GM18498 (cell line): ENCODE data around the gene C6orf62.
"Not testable (repeated sequence)": the region's sequence is repeated elsewhere in the genome, so short reads cannot be mapped to it uniquely, and the experiment has no call there.

Experiments
- ATAC-seq: cut with Tn5 transposase; IDR thresholded peaks from one replicate; pipeline ENCODE4 v1.9.1; 2021; ENCODE audit warnings: mild to moderate bottlenecking, moderate library complexity; ENCODE audit not compliant: unreplicated experiment

The C6orf62 gene

GRCh38 chr6:24719125-24719971 is at the start of gene C6orf62:
TSS of gene C6orf62 (minus strand) at chr6:24719154. CDS start at chr6:24718668, 486 bp downstream.
- no peak for ATAC-seq

GRCh38 chr6:24768361-24768760 is 49.4 kb upstream of the C6orf62 start:
- no peak for ATAC-seq

DNA sequence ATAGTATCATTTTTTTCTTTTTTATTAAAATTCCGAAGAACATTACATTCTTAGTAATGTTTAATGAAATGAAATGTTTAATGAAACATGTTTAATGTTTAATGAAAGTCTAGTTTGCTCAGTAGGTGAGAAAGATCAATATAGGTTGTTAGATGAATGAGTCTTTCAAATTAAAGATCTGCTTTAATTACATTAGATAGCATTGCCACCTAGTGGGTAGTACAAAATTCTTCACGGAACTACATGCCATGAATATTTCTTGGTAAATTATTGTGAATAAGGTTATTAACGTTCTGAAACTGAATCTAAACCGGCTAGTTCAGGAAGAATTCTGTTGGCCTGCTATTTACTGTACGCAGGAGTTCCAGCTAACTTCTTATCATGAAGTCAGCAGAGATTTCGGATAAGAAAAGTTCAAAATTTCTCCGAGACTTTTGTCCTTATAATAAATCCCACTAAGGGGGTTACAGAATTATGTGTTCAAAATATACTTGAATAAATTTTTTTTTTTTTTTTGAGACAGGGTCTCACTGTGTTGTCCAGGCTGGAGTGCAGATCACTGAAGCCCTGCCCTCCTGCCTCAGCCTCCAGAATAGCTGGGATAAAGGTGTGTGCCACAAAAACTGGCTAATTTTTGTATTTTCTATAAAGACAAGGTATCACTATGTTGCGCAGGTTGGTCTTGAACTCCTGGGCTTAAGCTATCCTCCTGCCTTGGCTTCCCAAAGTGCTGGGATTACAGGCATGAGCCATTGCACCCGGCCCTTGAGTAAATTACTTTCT is 47.9 kb upstream of the C6orf62 start:
- no peak for ATAC-seq

DNA sequence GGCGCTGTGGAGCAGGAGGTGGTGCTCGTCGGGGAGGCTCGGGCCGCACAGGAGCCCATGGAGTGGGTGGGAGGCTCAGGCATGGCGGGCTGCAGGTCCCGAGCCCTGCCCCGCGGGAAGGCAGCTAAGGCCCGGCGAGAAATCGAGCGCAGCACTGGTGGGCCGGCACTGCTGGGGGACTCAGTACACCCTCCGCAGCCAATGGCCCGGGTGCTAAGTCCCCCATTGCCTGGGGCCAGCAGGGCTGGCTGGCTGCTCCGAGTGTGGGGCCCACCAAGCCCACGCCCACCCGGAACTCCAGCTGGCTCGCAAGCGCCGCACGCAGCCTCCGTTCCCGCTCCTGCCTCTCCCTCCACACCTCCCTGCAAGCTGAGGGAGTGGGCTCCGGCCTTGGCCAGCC is 47.0 kb upstream of the C6orf62 start:
- not testable (repeated sequence) for ATAC-seq

DNA sequence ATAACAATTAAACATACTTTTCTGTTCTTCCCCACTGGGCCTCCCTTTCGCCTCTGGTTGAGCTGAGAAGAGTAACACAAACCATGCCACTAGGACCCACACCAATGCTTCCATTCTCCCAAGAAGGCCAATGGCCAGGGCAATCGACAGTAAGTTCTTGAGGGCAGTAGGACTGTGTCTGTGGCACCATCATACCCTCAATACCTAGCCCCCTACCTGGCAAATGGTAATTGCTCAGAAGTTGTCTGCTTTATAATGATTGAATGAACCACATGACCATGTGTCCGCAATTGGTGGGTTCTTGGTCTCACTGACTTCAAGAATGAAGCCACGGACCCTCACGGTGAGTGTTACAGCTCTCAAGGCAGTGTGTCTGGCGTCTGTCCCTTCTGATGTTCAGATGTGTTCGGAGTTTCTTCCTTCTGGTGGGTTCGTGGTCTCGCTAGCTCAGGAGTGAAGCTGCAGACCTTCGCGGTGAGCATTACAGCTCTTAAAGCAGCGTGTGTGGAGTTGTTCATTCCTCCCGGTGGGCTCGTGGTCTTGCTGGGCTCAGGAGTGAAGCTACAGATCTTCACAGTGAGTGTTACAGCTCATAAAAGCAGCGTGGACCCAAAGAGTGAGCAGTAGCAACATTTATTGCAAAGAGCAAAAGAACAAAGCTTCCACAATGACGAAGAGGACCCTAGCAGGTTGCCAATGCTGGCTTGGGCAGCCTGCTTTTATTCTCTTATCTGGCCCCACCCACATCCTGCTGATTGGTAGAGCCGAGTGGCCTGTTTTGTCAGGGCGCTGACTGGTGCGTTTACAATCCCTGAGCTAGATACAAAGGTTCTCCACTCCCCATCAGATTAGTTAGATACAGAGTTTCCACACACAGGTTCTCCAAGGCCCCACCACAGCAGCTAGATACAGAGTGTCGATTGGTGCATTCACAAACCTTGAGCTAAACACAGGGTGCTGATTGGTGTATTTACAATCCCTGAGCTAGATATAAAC is 46.2 kb upstream of the C6orf62 start:
- not testable (repeated sequence) for ATAC-seq

DNA sequence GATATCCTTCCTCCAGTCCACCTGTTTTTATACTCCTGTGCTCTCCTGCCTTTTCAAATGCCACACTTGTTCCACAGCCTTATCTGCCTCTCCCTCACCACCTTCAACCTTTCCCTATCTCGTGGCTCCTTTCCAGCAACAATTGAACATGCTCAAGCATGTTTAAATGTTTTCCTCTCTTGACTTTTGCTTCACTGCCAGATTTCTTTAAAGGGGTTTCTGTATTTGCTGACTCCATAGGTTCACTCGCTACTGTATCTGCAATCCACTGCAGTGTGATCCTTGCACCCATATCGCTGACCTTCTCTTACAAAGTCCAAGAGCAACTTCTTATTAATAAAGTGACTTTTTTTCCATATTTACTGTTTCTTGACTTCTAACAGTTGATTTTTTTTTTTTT is 44.6 kb upstream of the C6orf62 start:
- no peak for ATAC-seq

DNA sequence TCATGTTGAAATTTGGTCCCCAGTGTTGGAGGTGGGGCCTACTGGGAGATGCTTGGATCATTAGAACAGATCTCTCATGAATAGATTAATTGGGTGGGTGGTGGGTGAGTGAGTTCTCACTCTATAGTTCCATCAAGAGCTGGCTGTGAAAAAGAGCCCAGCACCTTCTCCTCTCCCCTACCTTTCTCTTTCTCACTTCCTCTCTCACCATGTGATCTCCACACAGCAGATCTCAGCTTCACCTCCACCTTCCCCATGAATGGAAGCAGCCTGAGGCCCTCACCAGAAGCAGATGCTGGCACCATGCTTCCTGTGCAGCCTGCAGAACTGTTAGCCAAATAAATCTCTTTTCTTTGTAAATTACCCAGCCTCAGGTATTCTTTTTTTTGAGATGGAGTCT is 42.9 kb upstream of the C6orf62 start:
- ATAC-seq = no peak

DNA sequence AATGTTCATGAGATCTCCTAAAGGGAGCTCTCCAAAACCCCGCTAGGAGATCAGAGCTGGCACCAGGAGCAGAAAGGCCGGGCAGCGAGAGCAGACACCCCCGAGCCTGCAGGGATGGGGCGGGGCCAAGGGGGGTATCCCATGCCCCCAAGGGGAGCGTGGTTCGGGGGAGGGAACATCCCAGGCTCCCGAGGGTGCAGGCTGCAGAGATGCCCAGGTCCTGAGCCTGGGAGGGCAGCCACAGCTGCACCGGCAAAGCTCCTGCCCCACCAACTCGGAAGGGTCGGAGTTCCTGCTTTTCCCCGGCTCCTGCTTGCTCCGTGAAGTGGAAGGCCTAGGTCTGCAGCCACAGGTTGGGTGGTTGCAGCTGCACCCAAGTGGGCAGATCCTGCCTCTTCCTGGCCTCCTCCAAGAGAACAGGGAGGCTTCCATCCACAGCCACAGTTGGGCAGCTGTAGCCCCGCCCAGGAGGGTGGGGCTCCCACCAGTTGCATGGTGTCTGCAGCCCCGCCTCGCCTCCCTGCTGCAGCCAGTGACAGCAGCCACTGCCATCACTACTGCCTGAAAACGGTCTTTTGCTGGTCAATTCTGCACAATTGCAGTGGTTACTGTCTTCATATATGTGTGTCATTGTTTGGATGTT is 42.4 kb upstream of the C6orf62 start:
- no peak for ATAC-seq

DNA sequence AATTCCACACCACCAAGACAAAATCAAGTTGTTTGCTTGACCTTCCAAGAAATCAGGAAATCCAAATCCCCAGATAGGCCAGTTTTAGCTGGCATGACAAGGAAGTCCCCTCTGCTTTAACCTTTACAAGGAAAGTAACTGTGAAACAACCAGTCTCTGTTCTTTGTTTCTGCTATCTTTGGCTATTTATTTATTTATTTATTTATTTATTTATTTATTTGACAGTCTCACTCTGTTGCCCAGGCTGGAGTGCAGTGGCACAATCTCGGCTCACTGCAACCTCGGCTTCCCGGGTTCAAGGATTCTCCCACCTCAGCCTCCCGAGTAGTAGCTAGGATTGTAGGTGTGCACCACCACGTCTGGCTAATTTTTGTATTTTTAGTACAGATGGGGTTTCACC is 41.3 kb upstream of the C6orf62 start:
- no peak for ATAC-seq

GRCh38 chr6:24759718-24760117 is 40.8 kb upstream of the C6orf62 start:
- no peak for ATAC-seq

DNA sequence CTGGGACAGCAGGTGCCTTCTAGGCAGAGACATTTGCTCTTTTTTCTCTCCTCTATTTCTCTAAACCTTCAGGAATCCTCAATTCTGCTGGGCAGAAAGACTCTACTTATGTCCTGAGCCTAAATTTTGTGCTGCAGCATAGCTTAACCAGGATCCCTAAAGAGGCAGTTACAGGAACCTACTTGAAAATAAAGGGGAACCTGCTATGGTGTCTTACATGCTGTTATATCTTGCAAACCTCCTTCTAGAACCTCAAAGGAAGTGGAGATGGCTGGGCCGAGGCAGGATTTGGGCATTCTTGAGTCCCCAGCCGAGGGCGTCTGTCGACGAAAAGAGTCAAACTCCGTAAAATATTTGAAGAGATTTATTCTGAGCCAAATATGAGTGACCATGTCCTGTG is 38.7 kb upstream of the C6orf62 start:
- ATAC-seq = no peak

DNA sequence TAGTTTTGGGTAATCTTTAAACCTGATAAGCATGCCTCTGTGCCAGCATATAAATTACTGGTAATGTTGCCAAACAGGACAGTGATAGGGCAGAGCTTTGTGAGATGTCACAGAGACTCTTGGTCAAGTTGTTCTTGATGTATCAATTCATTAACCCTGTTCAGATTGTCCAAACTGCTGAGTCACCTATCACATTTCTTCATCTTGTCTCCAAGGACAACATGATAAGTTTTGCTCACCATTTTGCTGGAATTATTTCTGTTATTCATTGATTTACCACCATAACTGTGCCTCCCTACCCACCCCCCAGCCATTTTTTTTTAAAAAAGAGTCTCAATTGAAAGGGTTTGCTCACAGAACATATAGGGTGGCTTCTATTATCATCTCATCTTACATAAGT is 36.3 kb upstream of the C6orf62 start:
- ATAC-seq = no peak

GRCh38 chr6:24754378-24754777 is 35.4 kb upstream of the C6orf62 start:
- not testable (repeated sequence) for ATAC-seq

- no peak for ATAC-seq
These were observed 34.6 kb upstream of the C6orf62 start for GRCh38 chr6:24753545-24753944.

- ATAC-seq = no peak
These were observed 34.1 kb upstream of the C6orf62 start for GRCh38 chr6:24752917-24753492.

- no peak for ATAC-seq
These were observed 33.5 kb upstream of the C6orf62 start for GRCh38 chr6:24752503-24752902.

DNA sequence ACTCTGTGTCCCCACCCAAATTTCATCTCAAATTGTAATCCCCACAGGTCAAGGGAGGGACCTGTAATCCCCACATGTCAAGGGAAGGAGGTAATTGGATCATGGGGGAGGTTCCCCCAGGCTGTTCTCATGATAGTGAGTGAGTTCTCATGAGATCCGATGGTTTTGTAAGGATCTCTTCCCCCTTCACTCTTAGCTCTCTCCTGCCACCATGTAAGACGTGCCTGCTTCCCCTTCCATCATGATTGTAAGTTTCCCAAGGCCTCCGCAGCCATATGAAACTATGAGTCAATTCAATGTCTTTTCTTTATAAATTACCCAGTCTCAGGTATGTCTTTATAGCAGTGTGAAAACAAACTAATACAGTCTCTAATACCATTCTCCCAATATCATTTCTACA is 31.9 kb upstream of the C6orf62 start:
- ATAC-seq = not testable (repeated sequence)

- ATAC-seq = no peak
These were observed 30.3 kb upstream of the C6orf62 start for GRCh38 chr6:24749297-24749696.

GRCh38 chr6:24744911-24745310 is 26.0 kb upstream of the C6orf62 start:
- ATAC-seq = no peak

DNA sequence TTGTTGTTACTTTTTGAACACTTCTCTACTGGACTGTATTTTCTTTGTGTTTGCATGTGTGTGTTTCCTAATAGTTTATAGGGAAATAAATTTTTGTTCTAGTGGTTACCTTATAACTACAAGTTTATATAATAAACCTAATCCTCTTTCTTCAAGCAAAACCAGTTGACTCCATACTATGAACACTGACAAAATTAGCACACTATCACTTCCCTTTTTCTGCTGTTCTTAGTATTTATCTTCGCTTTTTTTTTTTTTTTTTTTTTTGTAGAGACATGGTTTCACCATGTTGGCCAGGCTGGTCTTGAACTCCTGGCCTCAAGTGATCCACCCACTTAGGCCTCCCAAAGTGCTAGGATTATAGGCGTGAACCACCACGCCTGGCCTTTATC is 25.0 kb upstream of the C6orf62 start:
- ATAC-seq = peak; percentile 51
